ENCODE data around the gene VARS2.
A peak's percentile ranks its signal among the peaks of the same experiment; 100 is the strongest.
"Not testable (repeated sequence)": the region's sequence is repeated elsewhere in the genome, so short reads cannot be mapped to it uniquely, and the experiment has no call there.

VARS2 gene

GRCh38 chr6:30914076-30914853, at the start of gene VARS2:
Gene VARS2 (plus strand): TSS chr6:30914238. CDS start chr6:30914837, 599 bp downstream.
- DNase-seq (ENCODE audit: low read depth in 2 of 2): peak; percentile 85 to 86

GRCh38 chr6:30864325-30864724, 49.7 kb upstream of the VARS2 start:
- DNase-seq (ENCODE audit: low read depth in 2 of 2): no peak

- not testable (repeated sequence) for DNase-seq (ENCODE audit: low read depth in 2 of 2)
These were observed 44.7 kb upstream of the VARS2 start for GRCh38 chr6:30869241-30869749.

GRCh38 chr6:30870546-30870945, 43.5 kb upstream of the VARS2 start:
- DNase-seq (ENCODE audit: low read depth in 2 of 2): no peak

GRCh38 chr6:30871592-30872183, 42.4 kb upstream of the VARS2 start:
- DNase-seq (ENCODE audit: low read depth in 2 of 2): no peak

GRCh38 chr6:30873137-30873640, 40.8 kb upstream of the VARS2 start:
- no peak for DNase-seq (ENCODE audit: low read depth in 2 of 2)

- not testable (repeated sequence) for DNase-seq (ENCODE audit: low read depth in 2 of 2)
These were observed 40.2 kb upstream of the VARS2 start for GRCh38 chr6:30873795-30874194.

- no peak for DNase-seq (ENCODE audit: low read depth in 2 of 2)
These were observed 38.6 kb upstream of the VARS2 start for GRCh38 chr6:30875244-30876038.

GRCh38 chr6:30876039-30876730, 37.9 kb upstream of the VARS2 start:
- no peak for DNase-seq (ENCODE audit: low read depth in 2 of 2)

- peak; percentile 54 to 57 for DNase-seq (ENCODE audit: low read depth in 2 of 2)
These were observed 36.4 kb upstream of the VARS2 start for GRCh38 chr6:30877419-30878262.

- DNase-seq (ENCODE audit: low read depth in 2 of 2): no peak
These were observed 34.2 kb upstream of the VARS2 start for GRCh38 chr6:30879684-30880427.

- DNase-seq (ENCODE audit: low read depth in 2 of 2): no peak
These were observed 33.3 kb upstream of the VARS2 start for GRCh38 chr6:30880698-30881252.

- DNase-seq (ENCODE audit: low read depth in 2 of 2): no peak
These were observed 32.4 kb upstream of the VARS2 start for GRCh38 chr6:30881392-30882203.

GRCh38 chr6:30882204-30882758, 31.8 kb upstream of the VARS2 start:
- no peak for DNase-seq (ENCODE audit: low read depth in 2 of 2)

GRCh38 chr6:30882759-30883684, 31.0 kb upstream of the VARS2 start:
- no peak for DNase-seq (ENCODE audit: low read depth in 2 of 2)

- DNase-seq (ENCODE audit: low read depth in 2 of 2): peak in 1 of 2 donors; percentile 34
These were observed 30.1 kb upstream of the VARS2 start, which contains the start of gene DDR1 for GRCh38 chr6:30883685-30884520. Gene DDR1 (plus strand): TSS chr6:30884519. CDS start chr6:30888730, 4,211 bp downstream.

Measured in stimulated activated CD8-positive, alpha-beta memory T cell treated with anti-CD3 and anti-CD28 coated beads, Interleukin-15, amount 100 ng/mL, for 48 hours (primary cell).